Right lobe of liver (tissue), 6 donors: ENCODE data around the gene USP2. TPM values are rescaled to one million over a fixed set of nuclear protein-coding genes. Genes with fewer than 3 reads are reported as not detected.

Experiments
- ATAC-seq, 4 donors: fragments of 200-7000 bp; cut with Tn5 transposase; one replicate each; pipeline ENCODE4 v1.9.1; 2020; ENCODE audit warnings: mild to moderate bottlenecking in 4 of 4, moderate library complexity in 4 of 4
- DNase-seq, 3 donors: peaks; one replicate each; pipeline ENCODE4 v3.0.0-alpha.2; 2020
- H3K27ac ChIP-seq, 3 donors: fragments of 200-600 bp; one replicate each; pipeline ENCODE4 v1.8.0; 2022
- H3K27me3 ChIP-seq, 2 donors: fragments of 200-600 bp; one replicate each; pipeline ENCODE4 v1.8.0; 2022
- H3K36me3 ChIP-seq, 4 donors: fragments of 200-600 bp; sonication (generic) in 1 of 4; one replicate each; pipeline versions ENCODE4 v1.5.1 to v1.8.0; 2017 to 2022; ENCODE audit warnings: control low read depth in 1 of 4
- H3K4me1 ChIP-seq, 4 donors: fragments of 200-600 bp; sonication (generic) in 1 of 4; one replicate each; pipeline versions ENCODE4 v1.5.1 to v1.8.0; 2017 to 2022; ENCODE audit warnings: control low read depth in 1 of 4
- H3K4me3 ChIP-seq, 3 donors: fragments of 200-600 bp; one replicate each; pipeline ENCODE4 v1.8.0; 2022
- H3K9me3 ChIP-seq, 4 donors: fragments of 200-600 bp; sonication (generic) in 1 of 4; one replicate each; pipeline versions ENCODE4 v1.5.1 to v1.8.0; 2017 to 2022; ENCODE audit warnings: control low read depth in 1 of 4
- POLR2A ChIP-seq: fragments of 450-650 bp; IDR thresholded peaks from one replicate; pipeline ENCODE4 v1.6.1; 2017; ENCODE audit warnings: antibody characterized with exemption, mild to moderate bottlenecking
- WGBS: methylation state at CpG from one replicate; pipeline ENCODE4 v1.1.6; 2018; ENCODE audit warnings: low coverage, low lambda C conversion rate; ENCODE audit not compliant: insufficient coverage; ENCODE audit errors: missing lambda C conversion rate; 5-methylcytosine and 5-hydroxymethylcytosine counted together
- intact Hi-C, 2 donors: fragments of 100-400 bp; cut with DNase I; formaldehyde crosslinking; loops; one replicate each; pipeline versions ENCODE4 v1.11.2 to v1.14.1; 2022
- total RNA-seq, 6 experiments: library from RNA; depleted of rRNA in 2 of 6; stranded (reverse); fragments of >200 nt in 2 of 6; fragmentation: NEBNext Ultra II Directional in 3 of 6; extraction: Animal tissue kit (Norgen Biotek cat#: 25700) in 3 of 6; gene quantifications; one replicate each; pipeline versions ENCODE4 v1.1.0 to v1.2.4, GENCODE V29; 2016 to 2023
- TF ChIP-seq, protein P1 (sequence below), 4 donors: fragments of 200-600 bp in 3 of 4; fragments of 450-650 bp in 1 of 4; IDR thresholded peaks; one replicate each; pipeline versions ENCODE4 v1.5.1 to v1.8.0; 2016 to 2022; ENCODE audit warnings: antibody characterized with exemption in 4 of 4, mild to moderate bottlenecking in 2 of 4
- donor health status: DM: no; HTN: yes; CAD: no.
- donor health status: DM: no; HTN: no; CAD: no.
- donor health status: DM: no; HTN: no; CAD: no.
- donor health status: DM: no; HTN: yes; CAD: no.
- donor health status: DM: no; HTN: yes; CAD: no.

The USP2 gene
- total RNA-seq, 6 experiments from 2014 or later = 1.3 to 25.9 (median 4.6) TPM

DNA sequence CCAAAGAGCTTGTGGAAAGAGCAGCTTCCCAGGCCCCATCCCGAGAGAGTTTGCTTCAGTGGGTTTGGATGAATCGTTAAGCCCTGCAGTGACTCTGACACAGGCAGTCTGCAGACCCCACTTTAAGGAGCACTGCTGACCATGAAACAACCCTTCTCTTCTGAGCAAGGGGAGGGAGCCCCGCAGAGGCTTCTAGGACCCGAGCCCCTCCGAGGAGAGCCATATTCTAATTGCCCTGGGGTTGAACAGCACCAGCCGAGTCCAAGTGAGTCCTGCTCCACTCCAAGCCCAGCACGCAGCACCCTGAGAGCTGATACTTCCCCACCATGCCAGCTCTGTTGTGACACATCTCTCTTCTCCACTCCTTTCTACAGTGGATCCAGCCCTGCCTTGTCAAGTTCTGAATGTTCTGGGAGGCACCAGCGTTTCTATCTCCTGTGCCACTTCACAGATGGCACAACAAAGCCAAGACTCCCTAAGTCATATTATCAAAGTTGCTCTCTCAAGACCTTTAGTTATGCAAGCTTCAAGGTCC lies 10.4 kb downstream of the USP2 start:
- Histone ChIP-seq H3K36me3 (no peaks in the 10 kb centered on the region), H3K27me3 (no peaks in the 10 kb centered on the region), H3K27ac (peak overlapping the region; percentile 51 to 96 (median 94)), H3K4me1 (peaks cover 0 to 79% (median 22%) of the 10 kb centered on the region in 4 donors), H3K4me3 (peak overlapping the region in 1 of 3 donors; percentile 14), H3K9me3 (no peaks in the 10 kb centered on the region)
- TF ChIP-seq POLR2A = no peak
- TF ChIP-seq, protein P1, sequence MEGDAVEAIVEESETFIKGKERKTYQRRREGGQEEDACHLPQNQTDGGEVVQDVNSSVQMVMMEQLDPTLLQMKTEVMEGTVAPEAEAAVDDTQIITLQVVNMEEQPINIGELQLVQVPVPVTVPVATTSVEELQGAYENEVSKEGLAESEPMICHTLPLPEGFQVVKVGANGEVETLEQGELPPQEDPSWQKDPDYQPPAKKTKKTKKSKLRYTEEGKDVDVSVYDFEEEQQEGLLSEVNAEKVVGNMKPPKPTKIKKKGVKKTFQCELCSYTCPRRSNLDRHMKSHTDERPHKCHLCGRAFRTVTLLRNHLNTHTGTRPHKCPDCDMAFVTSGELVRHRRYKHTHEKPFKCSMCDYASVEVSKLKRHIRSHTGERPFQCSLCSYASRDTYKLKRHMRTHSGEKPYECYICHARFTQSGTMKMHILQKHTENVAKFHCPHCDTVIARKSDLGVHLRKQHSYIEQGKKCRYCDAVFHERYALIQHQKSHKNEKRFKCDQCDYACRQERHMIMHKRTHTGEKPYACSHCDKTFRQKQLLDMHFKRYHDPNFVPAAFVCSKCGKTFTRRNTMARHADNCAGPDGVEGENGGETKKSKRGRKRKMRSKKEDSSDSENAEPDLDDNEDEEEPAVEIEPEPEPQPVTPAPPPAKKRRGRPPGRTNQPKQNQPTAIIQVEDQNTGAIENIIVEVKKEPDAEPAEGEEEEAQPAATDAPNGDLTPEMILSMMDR (IDR thresholded peaks at IDR 0.05) = no peak
- DNase-seq (peak in 2 of 3 donors; percentile 35 to 40), ATAC-seq (no peak)
- intact Hi-C loops = loop anchor here in 1 of 2 donors (10.0 kb wide), 1 partner anchor 104 kb away; no protein-coding TSS in a partner anchor
- WGBS = 67% methylated on average over 1 of the region's 8 CpGs

DNA sequence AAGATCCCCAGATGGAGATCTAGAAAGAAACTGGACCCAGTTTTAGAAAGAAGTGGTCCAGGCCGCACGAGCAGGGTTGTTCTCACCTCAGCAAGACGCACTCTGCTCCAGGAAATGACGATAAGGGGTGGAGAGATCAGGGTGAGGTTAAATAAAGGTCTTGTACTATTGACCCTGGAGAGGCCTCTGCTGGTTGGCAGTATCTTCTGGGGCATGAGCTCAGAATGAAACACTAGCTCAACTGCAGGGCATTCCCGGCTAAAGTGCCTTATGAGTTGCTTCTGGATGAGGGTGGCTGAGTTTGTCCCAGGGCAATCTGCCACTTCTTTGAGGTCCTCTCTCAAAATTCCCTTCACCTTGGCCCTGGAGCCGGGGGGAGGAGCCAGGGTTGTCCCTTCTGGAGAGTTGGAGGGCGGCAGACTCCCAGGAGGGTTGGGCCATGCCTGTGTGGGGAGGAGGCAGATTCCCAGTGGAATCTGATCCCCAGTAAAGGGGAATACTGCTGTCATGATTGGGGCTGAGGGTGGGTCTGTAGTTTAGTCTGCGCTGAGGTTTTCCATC lies 10.9 kb downstream of the USP2 start:
- Histone ChIP-seq H3K4me1 (peaks cover 0 to 79% (median 19%) of the 10 kb centered on the region in 4 donors), H3K27me3 (no peaks in the 10 kb centered on the region), H3K36me3 (no peaks in the 10 kb centered on the region), H3K27ac (peak overlapping the region; percentile 65 to 96 (median 94)), H3K4me3 (peak overlapping the region in 1 of 3 donors; percentile 14), H3K9me3 (no peaks in the 10 kb centered on the region)
- intact Hi-C loops = loop anchor here in 1 of 2 donors (10.0 kb wide), 1 partner anchor 104 kb away; no protein-coding TSS in a partner anchor
- WGBS = 0% methylated on average over 4 of the region's 8 CpGs
- TF ChIP-seq, protein P1 (IDR thresholded peaks at IDR 0.05) = peak in 1 of 4 donors; percentile 4
- TF ChIP-seq POLR2A = peak; percentile 51
- peak; percentile 49 to 87 (median 86) for DNase-seq
- ATAC-seq = peak; percentile 48 to 70 (median 66)

DNA sequence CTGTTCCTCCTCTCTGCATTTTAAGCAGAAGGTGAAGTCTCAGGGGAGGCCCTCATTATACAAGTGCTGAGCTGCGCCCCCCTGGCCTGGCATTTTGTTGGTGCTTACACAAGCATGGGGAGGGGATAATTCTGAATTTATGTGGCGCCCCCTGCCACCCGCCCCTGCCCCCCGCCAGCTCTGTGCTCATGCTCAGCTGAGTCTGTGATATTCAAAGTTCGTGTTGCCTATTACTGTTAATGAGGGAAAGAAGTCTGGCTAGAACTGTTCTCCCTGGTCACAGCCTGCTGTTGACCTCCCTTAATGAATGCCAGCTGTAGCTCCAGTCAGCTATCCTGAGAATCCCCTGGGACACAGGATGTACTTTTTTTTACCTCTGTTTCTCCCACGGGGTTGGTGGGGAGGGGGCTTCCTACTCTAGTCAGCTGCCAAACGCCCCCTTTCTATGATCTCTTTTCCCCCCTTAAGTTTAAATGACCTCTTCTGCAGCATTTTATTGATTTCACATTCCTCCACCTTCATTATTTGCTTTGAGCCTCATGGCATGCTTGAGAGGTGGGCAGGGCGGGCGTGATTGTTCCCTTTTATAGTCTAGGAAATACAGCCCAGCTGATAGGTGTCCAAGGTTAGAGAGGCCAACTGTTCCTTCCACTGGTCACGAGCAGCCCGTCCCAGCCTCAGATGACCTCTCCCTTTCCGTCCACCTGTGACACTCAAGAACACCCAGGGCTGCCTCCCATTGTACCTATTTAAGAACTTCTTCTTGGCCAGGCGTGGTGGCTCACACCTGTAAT lies 12.2 kb downstream of the USP2 start:
- H3K4me1 ChIP-seq = peaks cover 0 to 79% (median 21%) of the 10 kb centered on the region in 4 donors
- H3K27ac ChIP-seq = peak overlapping the region; percentile 65 to 96 (median 94)
- peak overlapping the region; percentile 22 to 59 (median 57) for H3K4me3 ChIP-seq
- intact Hi-C loops = loop anchor here in 1 of 2 donors (10.0 kb wide), 1 partner anchor 105 kb away; no protein-coding TSS in a partner anchor
- H3K36me3 ChIP-seq = no peaks in the 10 kb centered on the region
- DNase-seq (peak in 2 of 3 donors; percentile 77 to 87), ATAC-seq (peak; percentile 20 to 44 (median 41))
- no peaks in the 10 kb centered on the region for H3K27me3 ChIP-seq
- WGBS = 40% methylated on average over 11 of the region's 13 CpGs
- no peaks in the 10 kb centered on the region for H3K9me3 ChIP-seq
- no peak for TF ChIP-seq POLR2A
- TF ChIP-seq, protein P1 (IDR thresholded peaks at IDR 0.05) = no peak

DNA sequence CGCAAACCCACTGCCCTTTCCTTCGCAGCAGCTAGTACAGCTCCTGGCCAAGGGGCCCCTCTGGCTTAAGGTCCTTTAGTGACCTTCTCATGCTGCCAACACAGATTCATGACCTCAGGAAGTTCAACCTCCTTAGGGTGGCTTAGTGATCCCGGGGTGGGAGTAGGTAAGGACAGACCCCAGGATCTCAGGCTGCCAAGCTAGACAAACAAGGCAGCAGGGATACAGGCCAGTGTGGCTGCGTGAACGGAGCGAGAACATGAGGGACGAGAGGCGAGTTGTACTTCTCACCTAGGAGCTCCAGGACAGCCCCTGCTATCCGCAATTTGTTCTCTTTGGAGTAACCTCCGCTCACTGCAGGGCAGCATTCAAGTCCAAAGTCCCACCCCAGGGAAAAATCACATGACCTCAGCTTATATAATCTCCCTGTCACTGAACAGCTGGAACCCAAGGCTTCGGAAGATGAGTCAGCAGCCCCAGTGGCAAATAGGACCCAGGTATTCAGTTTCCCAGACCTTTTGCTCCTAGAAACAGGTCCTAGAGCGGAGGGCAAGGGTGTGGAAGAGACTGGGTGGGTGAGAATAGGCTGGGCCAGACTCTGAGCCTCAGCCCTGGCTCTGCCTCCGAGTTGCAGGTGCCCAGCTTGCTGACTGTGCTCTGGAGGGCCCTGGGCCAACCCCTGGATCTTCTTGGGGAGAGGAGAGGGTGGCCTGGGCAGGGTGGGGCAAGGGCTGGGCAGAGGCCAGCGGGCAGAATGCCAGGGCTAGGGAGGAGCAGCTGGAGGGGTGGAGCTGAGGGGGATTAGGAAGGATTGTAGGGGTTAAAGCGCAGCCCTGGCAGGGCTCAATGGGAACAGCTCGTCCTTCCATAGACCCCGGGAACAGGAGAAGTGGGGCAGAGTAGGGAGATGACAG lies 13.1 kb downstream of the USP2 start:
- DNase-seq (peak; percentile 75 to 95 (median 92)), ATAC-seq (peak; percentile 41 to 69 (median 51))
- H3K9me3 ChIP-seq = no peaks in the 10 kb centered on the region
- H3K36me3 ChIP-seq = no peaks in the 10 kb centered on the region
- intact Hi-C loops = loop anchor here in 1 of 2 donors (10.0 kb wide), 1 partner anchor 106 kb away; no protein-coding TSS in a partner anchor
- WGBS = 17% methylated on average over 9 of the region's 17 CpGs
- no peaks in the 10 kb centered on the region for H3K27me3 ChIP-seq
- TF ChIP-seq, protein P1 (IDR thresholded peaks at IDR 0.05) = no peak
- no peak for TF ChIP-seq POLR2A
- H3K27ac ChIP-seq = peak overlapping the region; percentile 57 to 96 (median 94)
- H3K4me3 ChIP-seq = peak overlapping the region; percentile 22 to 59 (median 57)
- H3K4me1 ChIP-seq = peaks cover 0 to 79% (median 22%) of the 10 kb centered on the region in 4 donors
